ENCODE data around the gene BRI3.

Gene BRI3

DNA sequence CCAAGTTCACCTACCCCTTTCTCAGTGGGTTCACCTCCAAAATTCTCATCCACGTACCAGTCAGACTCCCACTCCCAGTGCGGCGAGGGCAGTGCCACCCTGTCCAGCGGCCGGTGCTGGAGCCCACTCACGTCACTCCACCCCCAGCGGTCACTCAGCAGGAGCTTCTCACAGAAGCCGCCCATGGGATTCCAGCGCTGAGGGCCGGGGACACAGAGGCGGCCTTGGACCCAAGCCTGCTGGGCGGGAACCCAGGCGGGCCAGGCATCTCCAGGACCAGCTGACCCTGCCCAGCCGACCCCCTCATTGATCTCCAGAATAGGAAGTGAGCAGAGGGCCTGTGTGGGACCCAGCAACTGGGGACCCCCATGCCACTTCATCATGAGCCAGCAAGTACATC is 36.6 kb upstream of the BRI3 start:
- DNase-seq (ENCODE audit: extremely low read depth, low read depth), result no peak
- TF ChIP-seq, protein P1, sequence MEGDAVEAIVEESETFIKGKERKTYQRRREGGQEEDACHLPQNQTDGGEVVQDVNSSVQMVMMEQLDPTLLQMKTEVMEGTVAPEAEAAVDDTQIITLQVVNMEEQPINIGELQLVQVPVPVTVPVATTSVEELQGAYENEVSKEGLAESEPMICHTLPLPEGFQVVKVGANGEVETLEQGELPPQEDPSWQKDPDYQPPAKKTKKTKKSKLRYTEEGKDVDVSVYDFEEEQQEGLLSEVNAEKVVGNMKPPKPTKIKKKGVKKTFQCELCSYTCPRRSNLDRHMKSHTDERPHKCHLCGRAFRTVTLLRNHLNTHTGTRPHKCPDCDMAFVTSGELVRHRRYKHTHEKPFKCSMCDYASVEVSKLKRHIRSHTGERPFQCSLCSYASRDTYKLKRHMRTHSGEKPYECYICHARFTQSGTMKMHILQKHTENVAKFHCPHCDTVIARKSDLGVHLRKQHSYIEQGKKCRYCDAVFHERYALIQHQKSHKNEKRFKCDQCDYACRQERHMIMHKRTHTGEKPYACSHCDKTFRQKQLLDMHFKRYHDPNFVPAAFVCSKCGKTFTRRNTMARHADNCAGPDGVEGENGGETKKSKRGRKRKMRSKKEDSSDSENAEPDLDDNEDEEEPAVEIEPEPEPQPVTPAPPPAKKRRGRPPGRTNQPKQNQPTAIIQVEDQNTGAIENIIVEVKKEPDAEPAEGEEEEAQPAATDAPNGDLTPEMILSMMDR (IDR thresholded peaks at IDR 0.05; ENCODE audit: low read depth, low read length), result no peak

DNA sequence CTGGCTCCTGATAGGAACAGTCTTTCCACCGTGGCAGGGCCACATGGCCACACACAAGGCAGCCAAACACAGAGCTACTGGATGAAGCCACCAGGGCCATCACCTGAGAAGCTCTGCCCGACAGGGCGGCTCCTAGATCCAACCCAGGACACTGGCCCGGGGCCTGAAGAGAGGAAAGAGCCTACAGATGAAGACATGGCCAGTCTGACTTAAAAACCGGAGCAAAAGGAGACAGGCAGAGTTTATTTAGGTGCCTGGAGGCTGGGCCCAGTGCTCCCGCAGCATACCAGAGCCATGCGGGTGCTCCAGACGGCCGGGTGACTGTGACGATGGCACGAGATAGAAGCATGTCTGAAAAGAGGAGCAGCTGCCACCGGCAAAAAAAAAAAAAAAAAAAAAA is 33.3 kb upstream of the BRI3 start:
- DNase-seq (ENCODE audit: extremely low read depth, low read depth), result no peak
- TF ChIP-seq, protein P1 (IDR thresholded peaks at IDR 0.05; ENCODE audit: low read depth, low read length), result no peak

DNA sequence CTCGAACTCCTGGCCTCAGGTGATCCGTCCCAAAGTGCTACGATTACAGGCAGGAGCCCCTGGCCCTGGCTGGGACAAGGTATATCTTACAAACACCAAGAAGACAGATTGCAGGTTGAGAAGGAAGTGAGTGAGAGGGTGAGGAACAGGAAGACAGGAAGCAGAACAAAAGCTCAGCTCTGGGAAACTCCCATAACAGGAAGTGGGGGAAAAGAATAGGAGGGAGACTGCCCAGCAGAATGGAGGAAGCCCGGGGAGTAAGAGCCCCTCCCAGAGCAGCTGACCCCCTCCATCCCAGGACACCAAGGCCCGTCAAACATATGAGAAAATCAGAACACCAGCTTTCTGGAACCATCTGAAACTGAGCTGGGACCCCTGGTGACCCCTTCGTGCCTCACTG is 32.4 kb upstream of the BRI3 start:
- TF ChIP-seq, protein P1 (IDR thresholded peaks at IDR 0.05; ENCODE audit: low read depth, low read length), result no peak
- DNase-seq (ENCODE audit: extremely low read depth, low read depth), result no peak

DNA sequence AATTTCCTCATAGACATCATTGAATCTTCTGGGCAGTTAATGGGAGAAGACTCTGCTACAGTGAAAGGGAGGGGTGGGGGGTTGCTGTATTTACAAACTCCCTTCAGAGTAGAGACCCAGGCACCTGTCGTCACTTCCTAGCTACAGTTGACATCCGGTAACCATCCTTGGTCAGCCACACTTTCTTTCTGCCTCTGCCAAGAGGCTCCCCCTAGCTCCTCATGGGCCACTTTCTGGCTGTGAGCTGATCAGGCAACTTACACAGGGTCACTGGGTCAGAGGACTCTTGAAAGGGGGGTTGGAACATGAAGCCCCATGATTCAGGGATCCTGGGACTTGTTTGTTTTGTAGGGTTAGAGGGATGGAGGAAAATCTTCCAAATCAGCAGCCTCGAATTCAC is 30.7 kb upstream of the BRI3 start:
- DNase-seq (ENCODE audit: extremely low read depth, low read depth), result no peak
- TF ChIP-seq, protein P1 (IDR thresholded peaks at IDR 0.05; ENCODE audit: low read depth, low read length), result no peak

DNA sequence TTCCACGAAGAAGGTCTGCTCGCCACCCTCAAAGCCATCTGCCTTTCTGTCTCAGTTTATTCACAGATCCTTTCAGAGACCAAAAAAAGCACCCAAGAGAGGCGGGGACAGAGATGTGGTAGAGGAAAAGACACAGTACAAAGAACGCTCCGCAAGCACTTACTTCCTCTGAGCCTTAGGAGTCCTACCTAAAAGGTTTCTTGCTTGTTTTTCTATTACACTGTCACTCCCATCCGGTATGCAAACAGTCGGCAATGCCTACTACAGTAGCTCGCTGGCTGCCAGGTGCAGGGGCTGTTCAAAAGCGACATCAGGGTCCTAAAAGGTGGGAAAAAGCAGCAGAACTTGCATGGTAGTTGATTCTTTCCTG is 30.3 kb upstream of the BRI3 start:
- no peak for DNase-seq (ENCODE audit: extremely low read depth, low read depth)
- TF ChIP-seq, protein P1 (IDR thresholded peaks at IDR 0.05; ENCODE audit: low read depth, low read length), result no peak

DNA sequence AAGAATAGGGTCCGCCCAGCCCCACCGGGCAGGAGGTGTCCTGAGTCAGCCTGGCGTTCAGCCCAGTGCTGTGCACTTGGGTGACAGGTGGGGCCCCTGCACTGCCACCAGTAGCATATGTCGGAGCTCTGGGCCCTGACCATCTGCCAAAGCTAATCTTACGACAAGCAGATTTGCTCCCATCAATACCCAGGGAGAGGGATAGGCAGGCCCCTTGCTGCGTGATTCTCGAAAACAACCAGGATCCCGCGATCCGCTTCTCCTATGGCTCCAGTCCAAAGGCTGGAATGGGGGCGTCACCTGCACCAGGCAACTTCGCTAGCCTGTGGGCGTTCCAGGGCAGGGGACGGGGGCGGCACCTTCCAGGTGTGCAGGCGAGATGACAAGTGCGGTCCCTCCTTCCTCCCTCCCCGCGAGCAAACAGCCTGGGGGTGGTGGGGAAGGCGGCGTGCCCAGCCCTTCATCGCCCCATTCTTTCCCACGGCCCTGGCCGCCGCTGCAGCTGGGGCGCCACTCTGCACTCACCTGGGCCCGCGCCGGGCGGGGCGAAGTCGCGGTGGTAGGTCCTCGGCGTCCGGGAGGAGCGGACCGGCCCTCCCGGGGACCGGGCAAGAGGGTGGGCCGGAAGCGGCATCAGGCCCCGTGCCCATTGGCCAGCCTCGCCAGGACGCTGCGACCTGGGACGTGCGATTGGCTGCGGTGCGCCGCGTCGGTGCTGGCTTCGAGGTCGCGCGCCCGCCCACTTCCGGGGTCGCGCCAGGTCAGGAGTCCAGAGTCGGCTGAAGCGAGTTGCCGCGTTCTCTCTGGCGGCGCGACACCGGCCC is 29.7 kb upstream of the BRI3 start, which contains the start of gene TECPR1:
TSS of gene TECPR1 (minus strand) at position 632 of the 824 bp plus-strand sequence. CDS start 6,086 bp downstream, outside the sequence.
- TF ChIP-seq, protein P1 (IDR thresholded peaks at IDR 0.05; ENCODE audit: low read depth, low read length), result no peak
- DNase-seq (ENCODE audit: extremely low read depth, low read depth), result peak; percentile 65

DNA sequence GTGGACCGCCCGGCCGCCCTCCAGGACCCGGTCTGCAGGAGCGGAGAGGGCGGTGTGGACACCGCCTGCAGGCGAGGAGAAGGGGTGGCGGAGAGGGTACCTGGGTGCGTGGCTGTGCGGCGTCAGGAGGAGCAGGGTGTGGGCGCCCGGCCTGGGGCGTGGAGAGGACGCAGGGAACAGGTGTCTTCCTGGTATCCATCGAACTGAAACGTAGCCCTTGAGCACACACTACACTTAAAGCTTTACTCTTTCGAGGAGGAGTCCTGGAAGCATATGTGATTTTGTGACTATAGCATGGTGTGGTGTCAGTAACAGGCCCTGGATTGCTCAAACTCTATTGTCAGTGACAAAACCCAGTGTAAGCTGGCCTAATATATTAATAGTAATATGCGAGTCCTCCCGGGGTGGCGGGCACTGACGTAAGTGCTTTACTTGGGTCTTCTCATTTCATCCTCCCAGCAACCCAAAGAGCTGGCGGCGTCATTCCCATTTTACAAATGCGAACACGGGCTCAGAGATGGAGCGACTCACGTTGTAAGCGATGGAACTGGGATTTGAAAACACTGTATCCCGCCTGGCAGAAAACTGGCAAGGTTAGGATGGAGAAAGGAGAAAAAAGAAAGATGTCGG is 28.9 kb upstream of the BRI3 start:
- TF ChIP-seq, protein P1 (IDR thresholded peaks at IDR 0.05; ENCODE audit: low read depth, low read length), result no peak
- DNase-seq (ENCODE audit: extremely low read depth, low read depth), result no peak
